Central memory CD8-positive, alpha-beta T cell (primary cell): ENCODE results near the gene FUT8.

ENCODE experiments used
- ATAC-seq: fragments of 150-1000 bp; cut with Tn5 transposase; replicated peaks from 2 replicates; pipeline ENCODE4 v1.10.0; 2022; ENCODE audit warnings: mild to moderate bottlenecking, moderate FRiP score, moderate number of reproducible peaks; ENCODE audit not compliant: poor library complexity, severe bottlenecking; ENCODE audit errors: extremely low read depth
- DNase-seq, 2 donors: peaks; one replicate each; pipeline ENCODE4 v3.0.0; 2021; ENCODE audit warnings: low spot score in 2 of 2
- H3K27ac Mint-ChIP-seq: one replicate; pipeline ENCODE4 v1.8.0; 2022; ENCODE audit warnings: low read depth, mild to moderate bottlenecking, moderate library complexity, mixed read lengths
- H3K27me3 Mint-ChIP-seq: one replicate; pipeline ENCODE4 v1.8.0; 2022; ENCODE audit warnings: mixed read lengths
- H3K36me3 Mint-ChIP-seq: one replicate; pipeline ENCODE4 v1.8.0; 2022; ENCODE audit warnings: mild to moderate bottlenecking, moderate library complexity, mixed read lengths; ENCODE audit not compliant: insufficient read depth
- H3K4me1 Mint-ChIP-seq: one replicate; pipeline ENCODE4 v1.8.0; 2022; ENCODE audit warnings: mixed read lengths
- H3K4me3 Mint-ChIP-seq: one replicate; pipeline ENCODE4 v1.8.0; 2022; ENCODE audit warnings: mild to moderate bottlenecking, moderate library complexity, mixed read lengths
- H3K9me3 Mint-ChIP-seq: one replicate; pipeline ENCODE4 v1.8.0; 2022; ENCODE audit warnings: mixed read lengths

FUT8 gene

GRCh38 chr14:65594882-65595237, 182.3 kb downstream of the FUT8 start:
- DNase-seq (no peak), ATAC-seq (no peak)
- peaks cover 5% of the 10 kb centered on the region for H3K4me1 Mint-ChIP-seq
- H3K27ac Mint-ChIP-seq: no peak overlapping the region
- H3K36me3 Mint-ChIP-seq: no peaks in the 10 kb centered on the region
- H3K27me3 Mint-ChIP-seq: no peaks in the 10 kb centered on the region
- no peaks in the 10 kb centered on the region for H3K9me3 Mint-ChIP-seq
- H3K4me3 Mint-ChIP-seq: no peak overlapping the region

- Mint-ChIP-seq H3K36me3 (no peaks in the 10 kb centered on the region), H3K27ac (no peak overlapping the region), H3K4me1 (peaks cover 2% of the 10 kb centered on the region), H3K27me3 (no peaks in the 10 kb centered on the region), H3K4me3 (no peak overlapping the region), H3K9me3 (no peaks in the 10 kb centered on the region)
- DNase-seq (no peak), ATAC-seq (no peak)
These were observed 186.8 kb downstream of the FUT8 start for GRCh38 chr14:65599375-65599774.

- no peak for ATAC-seq
- Mint-ChIP-seq H3K27me3 (no peaks in the 10 kb centered on the region), H3K4me1 (no peaks in the 10 kb centered on the region), H3K9me3 (no peaks in the 10 kb centered on the region), H3K4me3 (no peak overlapping the region), H3K27ac (no peak overlapping the region), H3K36me3 (no peaks in the 10 kb centered on the region)
- DNase-seq: no peak
These were observed 188.2 kb downstream of the FUT8 start for GRCh38 chr14:65600742-65601141.

- no peak for ATAC-seq
- H3K27ac Mint-ChIP-seq: no peak overlapping the region
- no peaks in the 10 kb centered on the region for H3K9me3 Mint-ChIP-seq
- no peaks in the 10 kb centered on the region for H3K27me3 Mint-ChIP-seq
- H3K36me3 Mint-ChIP-seq: no peaks in the 10 kb centered on the region
- H3K4me3 Mint-ChIP-seq: no peak overlapping the region
- DNase-seq: no peak
- H3K4me1 Mint-ChIP-seq: no peaks in the 10 kb centered on the region
These were observed 192.0 kb downstream of the FUT8 start for GRCh38 chr14:65604535-65604934.

- no peak overlapping the region for H3K27ac Mint-ChIP-seq
- no peaks in the 10 kb centered on the region for H3K36me3 Mint-ChIP-seq
- no peaks in the 10 kb centered on the region for H3K27me3 Mint-ChIP-seq
- no peak overlapping the region for H3K4me3 Mint-ChIP-seq
- H3K9me3 Mint-ChIP-seq: no peaks in the 10 kb centered on the region
- ATAC-seq (no peak), DNase-seq (no peak)
- H3K4me1 Mint-ChIP-seq: no peaks in the 10 kb centered on the region
These were observed 192.4 kb downstream of the FUT8 start for GRCh38 chr14:65604936-65605335.

- no peaks in the 10 kb centered on the region for H3K27me3 Mint-ChIP-seq
- peaks cover 1% of the 10 kb centered on the region for H3K36me3 Mint-ChIP-seq
- no peaks in the 10 kb centered on the region for H3K9me3 Mint-ChIP-seq
- ATAC-seq (no peak), DNase-seq (no peak)
- no peak overlapping the region for H3K27ac Mint-ChIP-seq
- H3K4me3 Mint-ChIP-seq: no peak overlapping the region
- H3K4me1 Mint-ChIP-seq: no peaks in the 10 kb centered on the region
These were observed 193.9 kb downstream of the FUT8 start for GRCh38 chr14:65606460-65606859.

- DNase-seq (no peak), ATAC-seq (no peak)
- no peaks in the 10 kb centered on the region for H3K9me3 Mint-ChIP-seq
- H3K4me3 Mint-ChIP-seq: no peak overlapping the region
- peaks cover 8% of the 10 kb centered on the region for H3K36me3 Mint-ChIP-seq
- peaks cover 6% of the 10 kb centered on the region for H3K4me1 Mint-ChIP-seq
- no peak overlapping the region for H3K27ac Mint-ChIP-seq
- H3K27me3 Mint-ChIP-seq: no peaks in the 10 kb centered on the region
These were observed 200.7 kb downstream of the FUT8 start for GRCh38 chr14:65613131-65613650.

- H3K9me3 Mint-ChIP-seq: no peaks in the 10 kb centered on the region
These were observed 206.5 kb downstream of the FUT8 start for GRCh38 chr14:65618996-65619395.

GRCh38 chr14:65620195-65620594, 207.7 kb downstream of the FUT8 start:
- no peak overlapping the region for H3K4me3 Mint-ChIP-seq
- H3K9me3 Mint-ChIP-seq: no peaks in the 10 kb centered on the region
- no peaks in the 10 kb centered on the region for H3K27me3 Mint-ChIP-seq
- peaks cover 12% of the 10 kb centered on the region for H3K36me3 Mint-ChIP-seq
- no peak overlapping the region for H3K27ac Mint-ChIP-seq
- no peaks in the 10 kb centered on the region for H3K4me1 Mint-ChIP-seq
- DNase-seq: no peak
- ATAC-seq: no peak

More at GRCh38 chr14:65618996-65619395, 206.5 kb downstream of the FUT8 start:
- DNase-seq (no peak), ATAC-seq (no peak)
- H3K36me3 Mint-ChIP-seq: peaks cover 12% of the 10 kb centered on the region
- H3K4me1 Mint-ChIP-seq: no peaks in the 10 kb centered on the region
- H3K4me3 Mint-ChIP-seq: no peak overlapping the region
- no peaks in the 10 kb centered on the region for H3K27me3 Mint-ChIP-seq
- H3K27ac Mint-ChIP-seq: no peak overlapping the region

GRCh38 chr14:65622703-65623102, 210.2 kb downstream of the FUT8 start:
- Mint-ChIP-seq H3K4me1 (no peaks in the 10 kb centered on the region), H3K27me3 (no peaks in the 10 kb centered on the region), H3K36me3 (peaks cover 6% of the 10 kb centered on the region), H3K4me3 (no peak overlapping the region), H3K27ac (no peak overlapping the region), H3K9me3 (no peaks in the 10 kb centered on the region)
- DNase-seq (no peak), ATAC-seq (no peak)

GRCh38 chr14:65623759-65624158, 211.2 kb downstream of the FUT8 start:
- Mint-ChIP-seq H3K4me3 (no peak overlapping the region), H3K9me3 (no peaks in the 10 kb centered on the region), H3K36me3 (peaks cover 3% of the 10 kb centered on the region), H3K27ac (no peak overlapping the region), H3K4me1 (no peaks in the 10 kb centered on the region), H3K27me3 (no peaks in the 10 kb centered on the region)
- DNase-seq (no peak), ATAC-seq (no peak)

GRCh38 chr14:65627315-65627714, 214.8 kb downstream of the FUT8 start:
- DNase-seq (no peak), ATAC-seq (no peak)
- no peaks in the 10 kb centered on the region for H3K9me3 Mint-ChIP-seq
- no peaks in the 10 kb centered on the region for H3K4me1 Mint-ChIP-seq
- H3K36me3 Mint-ChIP-seq: no peaks in the 10 kb centered on the region
- H3K27me3 Mint-ChIP-seq: no peaks in the 10 kb centered on the region
- H3K27ac Mint-ChIP-seq: no peak overlapping the region
- H3K4me3 Mint-ChIP-seq: no peak overlapping the region

GRCh38 chr14:65628664-65629063, 216.1 kb downstream of the FUT8 start:
- Mint-ChIP-seq H3K4me3 (no peak overlapping the region), H3K9me3 (no peaks in the 10 kb centered on the region), H3K27me3 (no peaks in the 10 kb centered on the region), H3K36me3 (no peaks in the 10 kb centered on the region), H3K4me1 (no peaks in the 10 kb centered on the region), H3K27ac (no peak overlapping the region)
- no peak for ATAC-seq
- DNase-seq: no peak

- H3K27me3 Mint-ChIP-seq: no peaks in the 10 kb centered on the region
- H3K27ac Mint-ChIP-seq: no peak overlapping the region
- no peak for DNase-seq
- no peak overlapping the region for H3K4me3 Mint-ChIP-seq
- peaks cover 5% of the 10 kb centered on the region for H3K4me1 Mint-ChIP-seq
- H3K36me3 Mint-ChIP-seq: peaks cover 2% of the 10 kb centered on the region
- no peaks in the 10 kb centered on the region for H3K9me3 Mint-ChIP-seq
- ATAC-seq: no peak
These were observed 218.5 kb downstream of the FUT8 start for GRCh38 chr14:65631040-65631439.
